OCI-LY7 (cell line): ENCODE results near the gene C11orf97.

Experiments
- CTCF ChIP-seq: fragments of 200-600 bp; sonication (generic); conservative IDR thresholded peaks from 2 replicates; pipeline ENCODE4 v1.5.1; 2014; ENCODE audit warnings: mild to moderate bottlenecking, antibody characterized with exemption, low read length, moderate library complexity, mixed read lengths
- EZH2phosphoT487 ChIP-seq: fragments of 200-600 bp; sonication (generic); IDR thresholded peaks from 2 replicates; pipeline ENCODE4 v1.6.1; 2018; ENCODE audit warnings: low read depth, borderline replicate concordance, mild to moderate bottlenecking, mixed run types, antibody characterized with exemption, low read length, moderate library complexity, mixed read lengths

GRCh38 chr11:94507485-94507884 lies 4.8 kb upstream of the C11orf97 start:
- TF ChIP-seq CTCF (no peak), EZH2phosphoT487 (no peak)
